ENCODE results near the gene PLEKHA8.

The PLEKHA8 gene

GRCh38 chr7:30046127-30046770, 18.0 kb downstream of the PLEKHA8 start:
- peaks cover 19% of the 10 kb centered on the region; the same call in 1 of the 2 replicates for H3K79me2 ChIP-seq (ENCODE audit: insufficient read depth, low read length)
- no peaks in the 10 kb centered on the region for H3F3A ChIP-seq (ENCODE audit: low read depth)
- H3K4me1 ChIP-seq (ENCODE audit: insufficient read depth, low read length, poor library complexity, severe bottlenecking), result no peaks in the 10 kb centered on the region
- H4K20me1 ChIP-seq (ENCODE audit: insufficient read depth, low read length, poor library complexity, severe bottlenecking), result no peaks in the 10 kb centered on the region
- no peak overlapping the region for H3K9ac ChIP-seq (ENCODE audit: low read depth, low read length, poor library complexity, severe bottlenecking)
- H3K36me3 ChIP-seq (ENCODE audit: insufficient read depth, low read length), result peaks cover 52% of the 10 kb centered on the region
- no peak overlapping the region for H3K4me2 ChIP-seq (ENCODE audit: low read depth, low read length, poor library complexity, severe bottlenecking)
- H3K9me2 ChIP-seq (replicated peaks; ENCODE audit: low read depth, low read length), result no peaks in the 10 kb centered on the region
- no peaks in the 10 kb centered on the region for H3K9me3 ChIP-seq (ENCODE audit: insufficient read depth, low read depth, low read length)
- H3K27me3 ChIP-seq (ENCODE audit: insufficient read depth, low read length, poor library complexity, severe bottlenecking), result no peaks in the 10 kb centered on the region
- no peak overlapping the region for H2AFZ ChIP-seq (ENCODE audit: low read length)
- no peak for TF ChIP-seq EZH2phosphoT487 (IDR thresholded peaks at IDR 0.05; ENCODE audit: borderline replicate concordance)
- TF ChIP-seq CTCF (conservative IDR thresholded peaks at IDR 0.05; ENCODE audit: low read length), result no peak
- H3K4me3 ChIP-seq (ENCODE audit: low read length, poor library complexity, severe bottlenecking), result no peak overlapping the region

GRCh38 chr7:30047124-30047523, 18.9 kb downstream of the PLEKHA8 start:
- Histone ChIP-seq H3K9me3 (ENCODE audit: insufficient read depth, low read depth, low read length) (no peaks in the 10 kb centered on the region), H3K9me2 (replicated peaks; ENCODE audit: low read depth, low read length) (no peaks in the 10 kb centered on the region), H2AFZ (ENCODE audit: low read length) (no peak overlapping the region), H3K4me1 (ENCODE audit: insufficient read depth, low read length, poor library complexity, severe bottlenecking) (no peaks in the 10 kb centered on the region), H4K20me1 (ENCODE audit: insufficient read depth, low read length, poor library complexity, severe bottlenecking) (no peaks in the 10 kb centered on the region), H3F3A (ENCODE audit: low read depth) (no peaks in the 10 kb centered on the region), H3K79me2 (ENCODE audit: insufficient read depth, low read length) (peaks cover 15% of the 10 kb centered on the region; the same call in 1 of the 2 replicates), H3K4me3 (ENCODE audit: low read length, poor library complexity, severe bottlenecking) (no peak overlapping the region), H3K36me3 (ENCODE audit: insufficient read depth, low read length) (peaks cover 58% of the 10 kb centered on the region), H3K4me2 (ENCODE audit: low read depth, low read length, poor library complexity, severe bottlenecking) (no peak overlapping the region), H3K27me3 (ENCODE audit: insufficient read depth, low read length, poor library complexity, severe bottlenecking) (no peaks in the 10 kb centered on the region), H3K9ac (ENCODE audit: low read depth, low read length, poor library complexity, severe bottlenecking) (no peak overlapping the region)
- no peak for TF ChIP-seq CTCF (conservative IDR thresholded peaks at IDR 0.05; ENCODE audit: low read length)
- no peak for TF ChIP-seq EZH2phosphoT487 (IDR thresholded peaks at IDR 0.05; ENCODE audit: borderline replicate concordance)

- Histone ChIP-seq H3K9ac (ENCODE audit: low read depth, low read length, poor library complexity, severe bottlenecking) (no peak overlapping the region), H3K4me3 (ENCODE audit: low read length, poor library complexity, severe bottlenecking) (no peak overlapping the region), H3K4me2 (ENCODE audit: low read depth, low read length, poor library complexity, severe bottlenecking) (no peak overlapping the region), H2AFZ (ENCODE audit: low read length) (no peak overlapping the region), H3K4me1 (ENCODE audit: insufficient read depth, low read length, poor library complexity, severe bottlenecking) (no peaks in the 10 kb centered on the region), H3K79me2 (ENCODE audit: insufficient read depth, low read length) (0 out of 2 replicates have a peak, but pooled peaks cover under 1% of the 10 kb centered on the region), H4K20me1 (ENCODE audit: insufficient read depth, low read length, poor library complexity, severe bottlenecking) (no peaks in the 10 kb centered on the region), H3K9me2 (replicated peaks; ENCODE audit: low read depth, low read length) (no peaks in the 10 kb centered on the region), H3K9me3 (ENCODE audit: insufficient read depth, low read depth, low read length) (no peaks in the 10 kb centered on the region), H3K27me3 (ENCODE audit: insufficient read depth, low read length, poor library complexity, severe bottlenecking) (no peaks in the 10 kb centered on the region), H3K36me3 (ENCODE audit: insufficient read depth, low read length) (peaks cover 70% of the 10 kb centered on the region), H3F3A (ENCODE audit: low read depth) (no peaks in the 10 kb centered on the region)
- TF ChIP-seq CTCF (conservative IDR thresholded peaks at IDR 0.05; ENCODE audit: low read length) (no peak), EZH2phosphoT487 (IDR thresholded peaks at IDR 0.05; ENCODE audit: borderline replicate concordance) (no peak)
These were observed 20.4 kb downstream of the PLEKHA8 start for GRCh38 chr7:30048582-30048981.

Measured in Loucy (cell line).